ENCODE measurements around the gene PIH1D2.

- TF ChIP-seq, protein P1, sequence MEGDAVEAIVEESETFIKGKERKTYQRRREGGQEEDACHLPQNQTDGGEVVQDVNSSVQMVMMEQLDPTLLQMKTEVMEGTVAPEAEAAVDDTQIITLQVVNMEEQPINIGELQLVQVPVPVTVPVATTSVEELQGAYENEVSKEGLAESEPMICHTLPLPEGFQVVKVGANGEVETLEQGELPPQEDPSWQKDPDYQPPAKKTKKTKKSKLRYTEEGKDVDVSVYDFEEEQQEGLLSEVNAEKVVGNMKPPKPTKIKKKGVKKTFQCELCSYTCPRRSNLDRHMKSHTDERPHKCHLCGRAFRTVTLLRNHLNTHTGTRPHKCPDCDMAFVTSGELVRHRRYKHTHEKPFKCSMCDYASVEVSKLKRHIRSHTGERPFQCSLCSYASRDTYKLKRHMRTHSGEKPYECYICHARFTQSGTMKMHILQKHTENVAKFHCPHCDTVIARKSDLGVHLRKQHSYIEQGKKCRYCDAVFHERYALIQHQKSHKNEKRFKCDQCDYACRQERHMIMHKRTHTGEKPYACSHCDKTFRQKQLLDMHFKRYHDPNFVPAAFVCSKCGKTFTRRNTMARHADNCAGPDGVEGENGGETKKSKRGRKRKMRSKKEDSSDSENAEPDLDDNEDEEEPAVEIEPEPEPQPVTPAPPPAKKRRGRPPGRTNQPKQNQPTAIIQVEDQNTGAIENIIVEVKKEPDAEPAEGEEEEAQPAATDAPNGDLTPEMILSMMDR (IDR thresholded peaks at IDR 0.05; ENCODE audit: low read depth, low read length): no peak
- no peak for TF ChIP-seq POLR2A (IDR thresholded peaks at IDR 0.05; ENCODE audit: extremely low read depth, insufficient read length)
Measured at GRCh38 chr11:112087212-112087611, 13.4 kb upstream of the PIH1D2 start.
